Left ventricle myocardium inferior (tissue), 1 donor: Measurements from ENCODE around the gene TEX11. TPM values are rescaled to one million over a fixed set of nuclear protein-coding genes. Genes with fewer than 3 reads are reported as not detected.

Source experiments
- DNase-seq: peaks from one replicate; pipeline ENCODE4 v3.0.0-alpha.2; 2020
- H3K27ac ChIP-seq: fragments of 200-600 bp; replicated peaks from 2 replicates; pipeline ENCODE4 v1.8.0; 2021
- H3K27me3 ChIP-seq: fragments of 200-600 bp; 2 replicates; pipeline ENCODE4 v1.8.0; 2021; ENCODE audit warnings: low read depth
- H3K36me3 ChIP-seq: fragments of 200-600 bp; 2 replicates; pipeline ENCODE4 v1.8.0; 2021
- H3K4me1 ChIP-seq: fragments of 200-600 bp; 2 replicates; pipeline ENCODE4 v1.8.0; 2021
- H3K4me3 ChIP-seq: fragments of 200-600 bp; 2 replicates; pipeline ENCODE4 v1.8.0; 2021; ENCODE audit warnings: mild to moderate bottlenecking, moderate library complexity
- H3K9me3 ChIP-seq: fragments of 200-600 bp; replicated peaks from 2 replicates; pipeline ENCODE4 v1.8.0; 2021
- CTCF ChIP-seq: fragments of 200-600 bp; IDR thresholded peaks from 2 replicates; pipeline ENCODE4 v1.8.0; 2021; ENCODE audit warnings: antibody characterized with exemption, mild to moderate bottlenecking, borderline replicate concordance
- intact Hi-C: fragments of 100-400 bp; cut with micrococcal nuclease; formaldehyde crosslinking; loops from one replicate; pipeline ENCODE4 v1.11.0; 2022
- long read RNA-seq: library from polyadenylated mRNA; unstranded; transcript quantifications from one replicate; pipeline ENCODE4 v2.0.0, GENCODE V29; 2021
- total RNA-seq: library from RNA; stranded (reverse); fragmentation: NEBNext Ultra II Directional; extraction: Animal tissue kit (Norgen Biotek cat#: 25700); gene quantifications from one replicate; pipeline ENCODE4 v1.2.1, GENCODE V29; 2021
- donor health status: DM: no; HTN: yes; CAD: no; lungs with severe emphysema.

Gene TEX11
- total RNA-seq: not detected
- long read RNA-seq: 0 reads

GRCh38 chrX:70908541-70908940 is at the start of gene TEX11:
TEX11 (minus strand) TSS chrX:70908711; CDS start chrX:70907789, 922 bp downstream.
- no peak for DNase-seq
- TF ChIP-seq CTCF: no peak
- no peaks in the 10 kb centered on the region for H3K27me3 ChIP-seq
- H3K9me3 ChIP-seq: no peaks in the 10 kb centered on the region
- no peak within 1 kb of the TSS for H3K27ac ChIP-seq
- no peak within 1 kb of the TSS for H3K4me3 ChIP-seq
- intact Hi-C loops: no loop called here
- no peaks in the 10 kb centered on the region for H3K4me1 ChIP-seq
- no peaks in the 10 kb centered on the region for H3K36me3 ChIP-seq

GRCh38 chrX:70954871-70955270 is 46.4 kb upstream of the TEX11 start:
- Histone ChIP-seq H3K36me3 (no peaks in the 10 kb centered on the region), H3K4me3 (no peak overlapping the region), H3K4me1 (no peaks in the 10 kb centered on the region), H3K27ac (no peak overlapping the region), H3K9me3 (no peaks in the 10 kb centered on the region), H3K27me3 (peaks cover 4% of the 10 kb centered on the region)
- DNase-seq: no peak
- TF ChIP-seq CTCF: no peak
- intact Hi-C loops: no loop called here

DNA sequence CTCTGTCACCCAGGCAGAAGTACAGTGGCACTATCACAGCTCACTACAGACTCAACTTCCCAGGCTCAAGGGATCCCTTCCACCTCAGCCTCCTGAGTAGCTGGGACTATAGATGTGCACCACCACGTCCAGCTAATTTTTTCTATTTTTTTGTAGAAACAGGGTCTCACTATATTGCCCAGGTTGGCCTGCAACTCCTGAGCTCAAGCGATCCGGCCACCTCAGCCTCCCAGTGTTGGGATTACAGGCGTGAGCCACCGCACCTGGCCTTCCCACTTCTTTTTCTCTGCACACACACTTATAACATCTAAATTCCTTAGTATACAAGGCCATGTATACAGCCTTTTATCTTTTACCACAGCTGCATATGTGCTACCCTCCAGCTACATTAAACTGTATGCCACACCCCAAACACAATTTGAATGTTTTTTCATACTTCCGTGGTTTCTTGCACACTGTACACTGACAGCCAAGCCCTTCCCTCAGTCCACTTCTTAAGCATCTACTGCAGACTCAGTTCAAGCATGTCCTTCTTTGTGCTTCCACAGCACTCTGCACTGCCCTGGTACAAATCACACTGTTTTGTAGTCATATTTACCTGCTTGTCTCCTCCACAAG is 15.9 kb upstream of the TEX11 start:
- DNase-seq: no peak
- Histone ChIP-seq H3K4me1 (no peaks in the 10 kb centered on the region), H3K36me3 (no peaks in the 10 kb centered on the region), H3K27ac (no peak overlapping the region), H3K9me3 (no peaks in the 10 kb centered on the region), H3K27me3 (peaks cover 12% of the 10 kb centered on the region), H3K4me3 (no peak overlapping the region)
- no peak for TF ChIP-seq CTCF
- intact Hi-C loops: no loop called here

- DNase-seq: no peak
- intact Hi-C loops: no loop called here
These were observed 14.4 kb upstream of the TEX11 start for GRCh38 chrX:70922774-70923473.

DNA sequence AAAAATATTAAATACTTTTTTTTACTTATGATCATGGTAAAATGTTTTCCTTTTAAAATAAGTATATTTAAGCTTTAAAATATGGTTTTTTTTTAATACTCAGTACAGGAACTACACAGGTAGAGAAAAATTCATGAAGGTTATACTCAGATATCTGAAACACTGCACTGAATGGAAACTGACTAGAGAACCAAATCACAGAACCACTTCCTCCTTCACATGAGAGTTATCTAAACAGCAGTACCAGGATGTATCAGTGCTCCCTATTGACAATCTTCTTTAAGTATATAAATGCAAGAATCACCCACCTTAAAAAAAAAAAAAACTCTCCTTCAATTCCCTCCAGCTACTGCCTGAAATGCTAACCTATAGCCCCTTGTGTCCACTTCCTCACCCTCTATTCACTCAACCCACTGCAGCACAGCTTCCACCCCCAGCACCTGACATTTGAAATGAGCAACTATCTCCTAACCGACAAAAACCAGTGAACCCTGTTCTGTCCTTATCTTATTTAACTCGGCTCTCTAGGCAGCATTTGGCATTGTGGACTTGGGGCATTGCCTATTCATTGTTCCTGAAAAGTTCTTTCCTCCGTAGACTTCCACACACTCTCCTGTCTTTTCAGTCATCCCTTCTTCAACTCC is 13.3 kb upstream of the TEX11 start:
- Histone ChIP-seq H3K4me1 (no peaks in the 10 kb centered on the region), H3K36me3 (no peaks in the 10 kb centered on the region), H3K4me3 (no peak overlapping the region), H3K9me3 (no peaks in the 10 kb centered on the region), H3K27ac (no peak overlapping the region), H3K27me3 (peaks cover 4% of the 10 kb centered on the region)
- intact Hi-C loops: no loop called here
- no peak for TF ChIP-seq CTCF
- no peak for DNase-seq

More at GRCh38 chrX:70922774-70923473, 14.4 kb upstream of the TEX11 start:
- Histone ChIP-seq H3K4me3 (no peak overlapping the region), H3K36me3 (no peaks in the 10 kb centered on the region), H3K9me3 (no peaks in the 10 kb centered on the region), H3K27me3 (peaks cover 12% of the 10 kb centered on the region), H3K4me1 (no peaks in the 10 kb centered on the region), H3K27ac (no peak overlapping the region)
- no peak for TF ChIP-seq CTCF
